Measurements from ENCODE around the gene LTB. TPM values are rescaled to one million over a fixed set of nuclear protein-coding genes. Genes with fewer than 3 reads are reported as not detected.

The LTB gene
- total and polyA plus RNA-seq, 9 of the 15 experiments (the other 6 are each of a cell fraction or from before 2014, with no cell fraction given): 0.07 to 0.51 TPM; not detected in 7

DNA sequence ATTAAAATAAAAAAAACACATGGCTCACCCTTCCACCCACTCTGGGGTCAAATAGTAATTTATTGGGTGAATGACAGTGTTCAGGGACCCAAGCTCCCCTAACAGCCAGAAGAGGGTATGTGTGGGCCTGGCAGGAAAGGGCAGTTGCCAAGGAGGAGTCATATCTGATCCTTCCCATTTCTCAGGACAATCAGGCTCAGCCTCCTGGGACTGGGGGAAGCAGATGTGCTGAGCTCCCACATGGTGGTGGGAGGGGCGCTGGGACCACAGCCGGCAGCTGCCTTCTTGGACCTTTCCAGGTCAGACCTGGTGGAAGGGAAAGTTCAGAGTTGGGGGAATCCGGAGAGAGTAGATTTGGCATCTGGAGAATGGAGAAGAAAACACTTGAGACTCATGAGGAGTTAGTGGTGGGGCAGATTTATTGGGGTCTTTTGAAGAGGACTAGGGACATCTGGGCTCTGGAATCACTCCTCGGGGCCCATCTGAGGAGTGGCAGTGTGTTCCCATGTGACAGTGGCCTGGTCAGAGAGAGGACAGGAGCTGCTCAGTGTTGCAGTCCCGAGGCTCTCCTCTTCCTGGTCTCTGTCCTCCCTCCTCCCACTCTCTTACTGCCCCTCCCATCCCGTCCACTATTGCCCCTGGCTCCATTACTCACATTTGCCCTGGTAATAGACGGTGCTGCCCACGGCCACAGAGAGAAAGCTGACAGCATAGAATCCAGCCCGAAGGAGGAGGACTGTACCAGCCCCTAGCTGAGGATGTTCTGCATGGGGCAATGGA is 6.8 kb upstream of the LTB start:
- no peak overlapping the region for H3K4me2 ChIP-seq (ENCODE audit: insufficient read depth, low read length)
- no peak for DNase-seq (ENCODE audit: extremely low read depth in 1 of 4, low spot score in 3 of 4)
- WGBS (ENCODE audit: insufficient coverage, low coverage, missing lambda C conversion rate): 30% methylated on average over 9 of the region's 9 CpGs
- BruUV-seq (replicated peaks): no TSS peak
- ChIA-PET CTCF (ENCODE audit: low intra/inter-chr PET ratio) (interaction anchor here (0.6 to 0.9 kb wide), 2 partner anchors 10 to 34 kb away, joined by 3 read pairs; no protein-coding TSS in a partner anchor), POLR2A (interaction anchor here (0.6 to 2.8 kb wide), 8 partner anchors 13 to 616 kb away, joined by 3 to 10 read pairs (median 3); partner anchors contain the start of genes DDX39B, NFKBIL1 and TNF)
- peak overlapping the region; percentile 23 to 85; a peak in 3 of 4 replicates for H3K9ac ChIP-seq (ENCODE audit: insufficient read depth in 1 of 2, low read depth in 2 of 2, low read length in 2 of 2)
- ATAC-seq: peak; percentile 60
- H3K9me1 ChIP-seq (ENCODE audit: control insufficient read depth, insufficient read depth, low read length): peaks cover 3% of the 10 kb centered on the region
- FAIRE-seq: no peak
- intact Hi-C loops (cut with micrococcal nuclease) (loop anchor here (10.0 kb wide), 1 partner anchor 394 kb away; no protein-coding TSS in a partner anchor), in situ Hi-C loops (cut with MboI) (no loop called here)
- peaks cover 28 to 46% of the 10 kb centered on the region in 2 experiments for H3K4me1 ChIP-seq (replicated peaks in 1 of 2; ENCODE audit: control insufficient read depth in 2 of 2, insufficient read depth in 2 of 2, low read length in 2 of 2)
- H3K79me2 ChIP-seq (ENCODE audit: control insufficient read depth, insufficient read depth, low read length): no peaks in the 10 kb centered on the region
- H2AFZ ChIP-seq (ENCODE audit: low read depth, low read length): peak overlapping the region; percentile 77
- no peaks in the 10 kb centered on the region for H4K20me1 ChIP-seq (replicated peaks; ENCODE audit: control insufficient read depth, insufficient read depth, low read length)
- no peaks in the 10 kb centered on the region for H3K9me3 ChIP-seq (replicated peaks; ENCODE audit: control insufficient read depth, insufficient read depth, low read depth, low read length)
- no peak overlapping the region for H3K4me3 ChIP-seq
- no peaks in the 10 kb centered on the region for H3K36me3 ChIP-seq (ENCODE audit: control insufficient read depth, insufficient read depth, low read length)
- no peaks in the 10 kb centered on the region for H3K27me3 ChIP-seq (ENCODE audit: control insufficient read depth in 2 of 2, insufficient read depth in 2 of 2, low read length in 2 of 2)
- H3K27ac ChIP-seq (ENCODE audit: extremely low read depth, low read depth, low read length): no peak overlapping the region
- TF ChIP-seq ZBTB17 (CRISPR knock-in tag; IDR thresholded peaks at IDR 0.05) (no peak), MAZ (CRISPR knock-in tag; conservative IDR thresholded peaks at IDR 0.05 in 1 of 2, IDR thresholded peaks at IDR 0.05 in 1 of 2) (0 out of 4 replicates have a peak, but pooled peaks of 1 of the 2 experiments have one; percentile 32), CEBPB (tag; IDR thresholded peaks at IDR 0.05) (no peak), CBX3 (IDR thresholded peaks at IDR 0.05; ENCODE audit: borderline replicate concordance in 1 of 2, low read length in 2 of 2) (no peak), CBFA2T3 (IDR thresholded peaks at IDR 0.05) (peak; percentile 56), ZNF354B (CRISPR knock-in tag; IDR thresholded peaks at IDR 0.05) (no peak), ZNF263 (CRISPR knock-in tag; IDR thresholded peaks at IDR 0.05; ENCODE audit: borderline replicate concordance) (peak; percentile 51; the same call in 1 of the 2 replicates), ZNF655 (CRISPR knock-in tag; IDR thresholded peaks at IDR 0.05) (no peak), HDAC1 (IDR thresholded peaks at IDR 0.05) (no peak), XRCC5 (IDR thresholded peaks at IDR 0.05; ENCODE audit: low read depth, low read length) (0 out of 2 replicates have a peak, but pooled peaks have one; percentile 9)
- TF ChIP-seq, protein P1, sequence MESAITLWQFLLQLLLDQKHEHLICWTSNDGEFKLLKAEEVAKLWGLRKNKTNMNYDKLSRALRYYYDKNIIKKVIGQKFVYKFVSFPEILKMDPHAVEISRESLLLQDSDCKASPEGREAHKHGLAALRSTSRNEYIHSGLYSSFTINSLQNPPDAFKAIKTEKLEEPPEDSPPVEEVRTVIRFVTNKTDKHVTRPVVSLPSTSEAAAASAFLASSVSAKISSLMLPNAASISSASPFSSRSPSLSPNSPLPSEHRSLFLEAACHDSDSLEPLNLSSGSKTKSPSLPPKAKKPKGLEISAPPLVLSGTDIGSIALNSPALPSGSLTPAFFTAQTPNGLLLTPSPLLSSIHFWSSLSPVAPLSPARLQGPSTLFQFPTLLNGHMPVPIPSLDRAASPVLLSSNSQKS (CRISPR knock-in tag; IDR thresholded peaks at IDR 0.05): no peak
- TF ChIP-seq, protein P2, sequence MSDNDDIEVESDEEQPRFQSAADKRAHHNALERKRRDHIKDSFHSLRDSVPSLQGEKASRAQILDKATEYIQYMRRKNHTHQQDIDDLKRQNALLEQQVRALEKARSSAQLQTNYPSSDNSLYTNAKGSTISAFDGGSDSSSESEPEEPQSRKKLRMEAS (CRISPR knock-in tag; IDR thresholded peaks at IDR 0.05): peak; percentile 44; the same call in 1 of the 2 replicates

Measured in K562 (cell line).